ENCODE measurements around the gene GBX2.

Gene GBX2

DNA sequence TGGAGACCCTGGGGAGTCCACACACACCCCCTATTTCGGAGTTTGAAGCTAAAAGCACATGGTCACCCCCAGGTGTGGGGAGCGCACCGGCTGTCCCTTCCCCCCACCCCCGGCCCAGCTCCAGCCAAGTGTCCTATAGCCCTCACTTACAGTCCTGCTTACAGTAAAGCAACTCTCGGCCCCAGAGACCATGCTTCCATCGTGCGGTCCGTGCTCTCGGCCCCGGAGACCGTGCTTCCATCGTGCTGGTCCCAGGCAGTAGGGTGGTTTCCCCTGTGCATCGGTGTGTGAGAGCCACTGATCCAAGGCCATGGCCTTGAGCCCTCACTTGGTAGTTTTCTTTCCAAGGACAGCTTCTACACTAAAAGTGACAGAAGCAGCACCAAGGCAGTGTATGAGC lies 48.7 kb downstream of the GBX2 start:
- CTCF ChIA-PET: interaction anchor here (0.5 kb wide), 1 partner anchor 1452 kb away, joined by 3 read pairs; no protein-coding TSS in a partner anchor
- no peak for DNase-seq (ENCODE audit: extremely low spot score)
- no peak for TF ChIP-seq ZNF384 (IDR thresholded peaks at IDR 0.05)
- TF ChIP-seq TARDBP (IDR thresholded peaks at IDR 0.05): no peak
- TF ChIP-seq FOXK2 (IDR thresholded peaks at IDR 0.05): no peak
- TF ChIP-seq HDGF (IDR thresholded peaks at IDR 0.05; ENCODE audit: borderline replicate concordance): no peak
- POLR2A ChIA-PET: interaction anchor here (0.6 kb wide), 1 partner anchor 341 kb away, joined by 3 read pairs; no protein-coding TSS in a partner anchor

DNA sequence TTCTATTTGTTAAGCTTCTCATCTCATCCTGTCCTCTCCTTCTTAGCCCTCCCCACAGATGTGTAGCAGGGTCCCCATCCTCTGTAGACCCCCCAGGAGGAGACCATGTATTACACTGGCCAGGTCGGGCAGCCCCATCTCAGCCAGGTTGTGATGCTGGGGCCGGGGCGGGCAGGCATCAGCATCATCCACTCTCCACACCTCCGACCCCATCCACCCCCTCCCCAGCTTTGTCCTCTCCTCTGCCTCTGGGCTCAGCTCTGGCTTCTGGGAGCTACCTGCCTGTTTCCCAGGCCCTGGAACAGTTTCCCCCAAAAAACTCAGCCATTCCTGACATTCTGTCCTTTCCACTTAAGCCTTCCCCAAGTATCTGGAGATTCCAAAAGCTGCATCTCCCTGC lies 49.2 kb downstream of the GBX2 start:
- no peak for DNase-seq (ENCODE audit: extremely low spot score)
- ChIA-PET POLR2A (no interaction called here), CTCF (interaction anchor here (0.5 kb wide), 1 partner anchor 1453 kb away, joined by 3 read pairs; no protein-coding TSS in a partner anchor)
- TF ChIP-seq CTBP1 (IDR thresholded peaks at IDR 0.05; ENCODE audit: borderline replicate concordance): no peak
- TF ChIP-seq HDGF (IDR thresholded peaks at IDR 0.05; ENCODE audit: borderline replicate concordance): no peak
- TF ChIP-seq FOXK2 (IDR thresholded peaks at IDR 0.05): no peak
- TF ChIP-seq SUZ12 (IDR thresholded peaks at IDR 0.05): no peak
- no peak for TF ChIP-seq SP1 (IDR thresholded peaks at IDR 0.05)
- TF ChIP-seq L3MBTL2 (conservative IDR thresholded peaks at IDR 0.05): no peak
- no peak for TF ChIP-seq NFRKB (IDR thresholded peaks at IDR 0.05)
- TF ChIP-seq, protein P1, sequence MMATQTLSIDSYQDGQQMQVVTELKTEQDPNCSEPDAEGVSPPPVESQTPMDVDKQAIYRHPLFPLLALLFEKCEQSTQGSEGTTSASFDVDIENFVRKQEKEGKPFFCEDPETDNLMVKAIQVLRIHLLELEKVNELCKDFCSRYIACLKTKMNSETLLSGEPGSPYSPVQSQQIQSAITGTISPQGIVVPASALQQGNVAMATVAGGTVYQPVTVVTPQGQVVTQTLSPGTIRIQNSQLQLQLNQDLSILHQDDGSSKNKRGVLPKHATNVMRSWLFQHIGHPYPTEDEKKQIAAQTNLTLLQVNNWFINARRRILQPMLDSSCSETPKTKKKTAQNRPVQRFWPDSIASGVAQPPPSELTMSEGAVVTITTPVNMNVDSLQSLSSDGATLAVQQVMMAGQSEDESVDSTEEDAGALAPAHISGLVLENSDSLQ (IDR thresholded peaks at IDR 0.05): no peak

DNA sequence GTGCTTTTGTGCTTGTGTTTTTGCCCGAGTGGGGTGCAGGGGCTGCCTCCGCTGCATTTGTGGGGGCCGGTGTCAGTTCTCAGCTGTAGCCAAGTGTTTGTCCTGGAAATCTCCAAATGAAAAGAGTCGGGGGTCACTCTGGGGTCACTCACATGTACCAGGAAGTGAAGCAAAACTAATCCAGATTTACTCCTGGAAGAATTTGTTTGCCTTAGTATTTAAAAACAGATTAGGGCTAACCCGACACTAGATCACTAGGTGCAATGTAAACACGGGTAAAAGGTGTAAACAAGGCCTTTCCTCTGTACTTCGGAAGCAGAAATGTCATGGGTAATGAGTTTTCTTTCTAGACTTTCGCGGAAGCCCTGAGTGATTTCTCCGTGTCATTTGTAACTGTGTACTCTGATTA lies 50.3 kb downstream of the GBX2 start:
- ChIA-PET POLR2A (no interaction called here), CTCF (no interaction called here)
- no peak for TF ChIP-seq TARDBP (IDR thresholded peaks at IDR 0.05)
- no peak for TF ChIP-seq FOXM1 (IDR thresholded peaks at IDR 0.05; ENCODE audit: borderline replicate concordance)
- TF ChIP-seq ARNT (IDR thresholded peaks at IDR 0.05): no peak
- TF ChIP-seq FOXA1 (IDR thresholded peaks at IDR 0.05): no peak
- no peak for TF ChIP-seq ELF4 (IDR thresholded peaks at IDR 0.05)
- TF ChIP-seq LEF1 (IDR thresholded peaks at IDR 0.05; ENCODE audit: borderline replicate concordance): no peak
- no peak for TF ChIP-seq CTBP1 (IDR thresholded peaks at IDR 0.05; ENCODE audit: borderline replicate concordance)
- no peak for TF ChIP-seq FOXK2 (IDR thresholded peaks at IDR 0.05)
- TF ChIP-seq ZNF384 (IDR thresholded peaks at IDR 0.05): no peak
- TF ChIP-seq SP1 (IDR thresholded peaks at IDR 0.05): no peak
- no peak for TF ChIP-seq L3MBTL2 (conservative IDR thresholded peaks at IDR 0.05)
- TF ChIP-seq NFRKB (IDR thresholded peaks at IDR 0.05): no peak
- TF ChIP-seq, protein P1 (IDR thresholded peaks at IDR 0.05): no peak
- TF ChIP-seq SUZ12 (IDR thresholded peaks at IDR 0.05): no peak
- no peak for DNase-seq (ENCODE audit: extremely low spot score)

DNA sequence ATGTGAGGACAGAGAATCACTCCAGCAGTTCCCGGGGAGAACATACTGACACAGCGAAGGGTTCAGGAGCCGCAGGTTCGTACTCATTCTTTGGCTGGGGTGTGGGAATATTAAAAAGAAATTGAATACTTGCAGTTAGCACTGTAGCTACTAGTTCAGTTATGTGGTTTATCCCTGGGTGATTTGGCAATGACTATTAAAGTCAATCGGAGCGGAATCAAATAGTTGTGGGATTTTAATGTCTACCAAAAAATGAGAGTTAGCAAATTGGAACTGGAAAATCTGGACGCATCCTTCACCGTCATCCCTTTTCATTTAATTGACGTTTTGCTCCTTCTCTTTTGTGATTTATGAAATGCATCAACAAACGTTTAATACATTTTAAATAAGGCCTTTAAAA lies 50.8 kb downstream of the GBX2 start:
- TF ChIP-seq TARDBP (IDR thresholded peaks at IDR 0.05) (no peak), HDGF (IDR thresholded peaks at IDR 0.05; ENCODE audit: borderline replicate concordance) (no peak), LEF1 (IDR thresholded peaks at IDR 0.05; ENCODE audit: borderline replicate concordance) (no peak), FOXK2 (IDR thresholded peaks at IDR 0.05) (no peak), SUZ12 (IDR thresholded peaks at IDR 0.05) (no peak), CTBP1 (IDR thresholded peaks at IDR 0.05; ENCODE audit: borderline replicate concordance) (no peak), FOXM1 (IDR thresholded peaks at IDR 0.05; ENCODE audit: borderline replicate concordance) (no peak), L3MBTL2 (conservative IDR thresholded peaks at IDR 0.05) (no peak), NFRKB (IDR thresholded peaks at IDR 0.05) (no peak), FOXA1 (IDR thresholded peaks at IDR 0.05) (no peak), SP1 (IDR thresholded peaks at IDR 0.05) (no peak), BHLHE40 (IDR thresholded peaks at IDR 0.05; ENCODE audit: borderline replicate concordance) (no peak), ARNT (IDR thresholded peaks at IDR 0.05) (no peak), ZNF384 (IDR thresholded peaks at IDR 0.05) (no peak), ELF4 (IDR thresholded peaks at IDR 0.05) (no peak)
- TF ChIP-seq, protein P1 (IDR thresholded peaks at IDR 0.05): no peak
- CTCF ChIA-PET: no interaction called here
- DNase-seq (ENCODE audit: extremely low spot score): no peak
- POLR2A ChIA-PET: no interaction called here

Measured in HEK293T (cell line).